GM12873 (cell line): ENCODE measurements around the gene CCDC61.

ENCODE experiments used
- TF ChIP-seq, protein P1 (sequence below): IDR thresholded peaks from 2 replicates; pipeline ENCODE4 v1.5.1; 2012; ENCODE audit warnings: low read depth, mild to moderate bottlenecking, moderate library complexity, low read length, control low read depth; ENCODE audit not compliant: insufficient read depth; ENCODE audit errors: missing control alignments

CCDC61 gene

GRCh38 chr19:45995715-45996385 is 583 bp downstream of the CCDC61 start:
- TF ChIP-seq, protein P1, sequence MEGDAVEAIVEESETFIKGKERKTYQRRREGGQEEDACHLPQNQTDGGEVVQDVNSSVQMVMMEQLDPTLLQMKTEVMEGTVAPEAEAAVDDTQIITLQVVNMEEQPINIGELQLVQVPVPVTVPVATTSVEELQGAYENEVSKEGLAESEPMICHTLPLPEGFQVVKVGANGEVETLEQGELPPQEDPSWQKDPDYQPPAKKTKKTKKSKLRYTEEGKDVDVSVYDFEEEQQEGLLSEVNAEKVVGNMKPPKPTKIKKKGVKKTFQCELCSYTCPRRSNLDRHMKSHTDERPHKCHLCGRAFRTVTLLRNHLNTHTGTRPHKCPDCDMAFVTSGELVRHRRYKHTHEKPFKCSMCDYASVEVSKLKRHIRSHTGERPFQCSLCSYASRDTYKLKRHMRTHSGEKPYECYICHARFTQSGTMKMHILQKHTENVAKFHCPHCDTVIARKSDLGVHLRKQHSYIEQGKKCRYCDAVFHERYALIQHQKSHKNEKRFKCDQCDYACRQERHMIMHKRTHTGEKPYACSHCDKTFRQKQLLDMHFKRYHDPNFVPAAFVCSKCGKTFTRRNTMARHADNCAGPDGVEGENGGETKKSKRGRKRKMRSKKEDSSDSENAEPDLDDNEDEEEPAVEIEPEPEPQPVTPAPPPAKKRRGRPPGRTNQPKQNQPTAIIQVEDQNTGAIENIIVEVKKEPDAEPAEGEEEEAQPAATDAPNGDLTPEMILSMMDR = no peak

DNA sequence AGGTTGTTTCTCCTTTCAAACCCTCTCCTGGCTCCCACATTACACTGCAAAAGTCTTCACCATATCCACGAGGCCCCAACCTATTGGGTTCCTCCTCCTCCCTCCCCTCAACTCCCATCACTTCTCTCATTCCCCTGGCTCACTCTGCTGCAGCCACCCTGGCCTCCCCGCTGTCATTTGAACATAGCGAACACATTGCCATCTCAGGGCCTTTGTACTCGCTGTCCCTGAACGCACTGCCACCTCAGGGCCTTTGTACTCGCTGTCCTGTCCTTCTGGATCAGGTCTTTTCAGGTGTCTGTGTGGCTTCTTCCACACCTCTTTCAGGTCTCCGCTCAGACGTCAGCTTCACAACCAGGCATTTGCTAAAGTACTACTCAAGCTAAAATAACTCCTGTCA is 1.7 kb downstream of the CCDC61 start:
- TF ChIP-seq, protein P1 = no peak

DNA sequence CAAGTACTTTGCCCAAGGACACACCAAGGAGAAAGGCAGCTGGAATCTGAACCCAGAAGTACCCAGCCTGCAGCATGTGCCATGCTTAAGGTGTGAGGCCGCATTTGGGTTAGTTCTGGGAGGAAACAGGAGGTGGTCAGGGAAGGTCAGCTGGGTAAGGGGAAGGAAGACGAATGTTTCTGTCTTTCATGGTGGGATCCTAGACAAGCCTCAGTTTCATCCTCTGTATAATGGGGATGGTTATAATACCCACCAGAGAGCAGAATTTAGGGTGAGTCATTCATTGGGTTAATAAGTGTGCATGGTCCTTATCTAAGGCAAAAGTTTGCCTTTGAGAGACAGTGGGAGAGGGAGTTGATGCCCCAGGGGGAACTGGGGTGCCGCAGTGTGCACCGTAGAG is 3.6 kb downstream of the CCDC61 start:
- TF ChIP-seq, protein P1 = no peak

DNA sequence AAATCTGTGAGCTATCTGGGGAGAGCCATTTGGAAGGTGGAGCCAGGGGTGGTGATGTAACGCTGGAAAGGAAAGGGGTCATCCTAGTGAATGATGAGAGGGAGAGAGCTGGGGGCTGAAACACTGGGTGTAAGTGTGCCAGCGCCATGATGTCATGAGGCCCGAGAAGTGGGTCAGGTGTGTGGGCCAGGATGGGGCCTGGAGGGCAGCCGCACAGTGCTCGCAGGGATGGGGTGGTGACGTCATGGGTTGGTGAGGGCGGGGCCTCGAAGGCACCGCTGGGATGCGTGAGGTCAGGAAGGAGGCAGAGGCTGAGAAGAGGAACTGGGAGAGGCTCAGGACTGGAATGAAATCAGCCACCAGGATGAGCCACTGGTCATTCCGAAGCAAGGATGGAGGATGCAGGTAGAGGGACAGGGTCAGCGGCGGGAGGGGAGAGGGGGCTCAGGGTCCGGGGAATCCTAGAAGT is 4.4 kb downstream of the CCDC61 start:
- TF ChIP-seq, protein P1 = no peak

DNA sequence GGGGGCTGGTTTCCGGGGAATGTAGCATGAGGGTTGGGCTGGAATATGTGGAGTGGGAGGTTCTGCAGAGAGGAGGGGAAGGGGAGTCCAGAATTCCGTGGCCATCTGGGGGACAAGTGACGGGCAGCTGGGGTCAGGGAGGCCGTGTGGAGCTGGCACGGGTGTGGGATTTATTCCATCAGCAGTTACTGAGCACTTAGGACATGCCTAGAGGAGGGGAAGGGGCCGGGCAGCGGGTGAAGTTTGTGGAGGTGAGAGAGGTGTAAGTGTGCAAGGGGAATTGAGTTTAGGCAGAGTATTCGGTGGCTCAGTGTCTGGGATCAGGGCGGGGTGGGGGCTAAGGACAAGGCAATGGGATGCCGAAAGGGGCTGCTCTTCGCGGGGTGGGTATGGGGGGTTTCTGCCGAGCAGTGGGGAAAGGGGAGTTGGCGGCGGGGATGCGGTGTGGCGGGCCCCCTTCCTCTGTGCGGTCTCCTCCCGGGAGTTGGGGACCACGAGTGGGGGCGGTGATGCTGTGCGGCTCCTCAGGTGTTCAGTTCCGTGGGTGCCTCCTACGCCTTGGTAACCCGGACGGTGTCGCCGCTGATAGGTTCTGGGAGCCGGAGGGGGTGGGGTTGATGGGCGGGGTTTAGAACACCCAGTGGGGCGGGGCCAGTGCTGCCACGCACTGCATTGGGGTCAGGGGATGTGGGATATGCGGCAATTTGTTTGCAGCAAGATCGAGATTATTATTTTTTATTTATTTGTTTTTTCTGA is 5.4 kb downstream of the CCDC61 start:
- TF ChIP-seq, protein P1 = no peak

DNA sequence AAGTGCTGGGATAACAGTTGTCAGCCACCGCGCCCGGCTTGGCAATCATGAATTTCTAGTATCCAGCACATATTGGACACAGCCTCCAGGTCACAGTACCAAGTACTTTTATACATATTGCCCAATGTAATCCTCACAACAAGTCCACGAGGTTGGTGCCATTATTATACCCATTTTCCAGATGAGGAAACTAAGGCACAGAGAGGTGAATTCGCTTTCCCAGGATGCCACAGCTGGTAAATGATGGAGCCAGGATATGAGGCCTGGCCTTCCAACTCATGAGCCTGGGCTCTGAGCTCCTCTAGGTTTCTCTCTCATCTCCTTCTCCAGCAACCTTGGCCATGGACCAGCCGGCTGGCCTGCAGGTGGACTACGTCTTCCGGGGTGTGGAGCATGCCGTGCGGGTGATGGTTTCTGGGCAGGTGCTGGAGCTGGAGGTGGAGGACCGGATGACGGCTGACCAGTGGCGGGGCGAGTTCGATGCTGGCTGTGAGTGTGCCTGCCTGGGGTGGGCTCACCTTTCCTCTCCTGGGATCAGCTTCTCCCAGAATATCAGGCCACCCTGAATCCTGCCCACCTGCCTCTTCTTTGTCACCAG is 7.5 kb downstream of the CCDC61 start:
- TF ChIP-seq, protein P1 = no peak

- TF ChIP-seq, protein P1 = no peak
These were observed 11.1 kb downstream of the CCDC61 start for GRCh38 chr19:46006411-46006810.
